Stimulated activated CD4-positive, alpha-beta T cell treated with anti-CD3 and anti-CD28 coated beads, Interleukin-2, amount 100 ng/mL, for 24 hours (primary cell): ENCODE data around the gene DSCAM.
"Not testable (repeated sequence)": the region's sequence is repeated elsewhere in the genome, so short reads cannot be mapped to it uniquely, and the experiment has no call there.

ENCODE experiments used
- DNase-seq, 2 donors: peaks; one replicate each; pipeline ENCODE4 v3.0.0-alpha.2; 2020

DSCAM gene

GRCh38 chr21:40272037-40272436 lies 574.9 kb downstream of the DSCAM start:
- DNase-seq: no peak

GRCh38 chr21:40271164-40271563 lies 575.8 kb downstream of the DSCAM start:
- DNase-seq: no peak

GRCh38 chr21:40270047-40270446 lies 576.9 kb downstream of the DSCAM start:
- DNase-seq: no peak

- no peak for DNase-seq
Observed at GRCh38 chr21:40269239-40269638, 577.7 kb downstream of the DSCAM start.

GRCh38 chr21:40258456-40258855 lies 588.5 kb downstream of the DSCAM start:
- not testable (repeated sequence) for DNase-seq

GRCh38 chr21:40257342-40257741 lies 589.6 kb downstream of the DSCAM start:
- no peak for DNase-seq

GRCh38 chr21:40255518-40256444 lies 591.2 kb downstream of the DSCAM start:
- no peak for DNase-seq

- no peak for DNase-seq
Observed at GRCh38 chr21:40254540-40255465, 592.2 kb downstream of the DSCAM start.

GRCh38 chr21:40253112-40253511 lies 593.8 kb downstream of the DSCAM start:
- DNase-seq: no peak

- no peak for DNase-seq
Observed at GRCh38 chr21:40250514-40251294, 596.3 kb downstream of the DSCAM start.

- no peak for DNase-seq
Observed at GRCh38 chr21:40244981-40245380, 602.0 kb downstream of the DSCAM start.

- DNase-seq: no peak
Observed at GRCh38 chr21:40243685-40244084, 603.3 kb downstream of the DSCAM start.

GRCh38 chr21:40242586-40243265 lies 604.2 kb downstream of the DSCAM start:
- no peak for DNase-seq

GRCh38 chr21:40235528-40235927 lies 611.4 kb downstream of the DSCAM start:
- no peak for DNase-seq

- no peak for DNase-seq
Observed at GRCh38 chr21:40231979-40232378, 615.0 kb downstream of the DSCAM start.

GRCh38 chr21:40227096-40227495 lies 619.9 kb downstream of the DSCAM start:
- no peak for DNase-seq

GRCh38 chr21:40215941-40216340 lies 631.0 kb downstream of the DSCAM start:
- no peak for DNase-seq

GRCh38 chr21:40210251-40210650 lies 636.7 kb downstream of the DSCAM start:
- DNase-seq: no peak

- DNase-seq: no peak
Observed at GRCh38 chr21:40208948-40209345, 638.0 kb downstream of the DSCAM start.

GRCh38 chr21:40208206-40208947 lies 638.6 kb downstream of the DSCAM start:
- no peak for DNase-seq

- no peak for DNase-seq
Observed at GRCh38 chr21:40200946-40201345, 646.0 kb downstream of the DSCAM start.
